Endodermal cell (in vitro differentiated cells): ENCODE results near the gene TNFRSF21. TPM values are rescaled to one million over a fixed set of nuclear protein-coding genes. Genes with fewer than 3 reads are reported as not detected.

Source experiments
- DNase-seq: peaks from one replicate; pipeline ENCODE4 v3.0.0-alpha.2; 2017
- H3K27ac ChIP-seq: 2 replicates; pipeline ENCODE4 v1.5.1; 2013; ENCODE audit warnings: mild to moderate bottlenecking, low read depth, low read length, moderate library complexity
- H3K27me3 ChIP-seq: 2 replicates; pipeline ENCODE4 v1.6.1; 2013; ENCODE audit warnings: mild to moderate bottlenecking, low read length, moderate library complexity; ENCODE audit not compliant: insufficient read depth, control insufficient read depth, poor library complexity, severe bottlenecking
- H3K36me3 ChIP-seq: 2 replicates; pipeline ENCODE4 v1.7.0; 2013; ENCODE audit warnings: mild to moderate bottlenecking, low read length, moderate library complexity; ENCODE audit not compliant: control insufficient read depth, insufficient read depth
- H3K4me1 ChIP-seq: one replicate; pipeline ENCODE4 v1.7.0; 2013; ENCODE audit warnings: low read length; ENCODE audit not compliant: control insufficient read depth, insufficient read depth
- H3K4me3 ChIP-seq: 2 replicates; pipeline ENCODE4 v1.5.1; 2013; ENCODE audit warnings: mild to moderate bottlenecking, low read length, moderate library complexity
- H3K9ac ChIP-seq: 2 replicates; pipeline ENCODE4 v1.6.1; 2013; ENCODE audit warnings: mild to moderate bottlenecking, low read length, moderate library complexity; ENCODE audit not compliant: poor library complexity, severe bottlenecking; ENCODE audit errors: extremely low read depth
- H3K9me3 ChIP-seq: 2 replicates; pipeline ENCODE4 v1.6.1; 2013; ENCODE audit warnings: mild to moderate bottlenecking, low read length, moderate library complexity; ENCODE audit not compliant: control insufficient read depth
- H3K27ac Mint-ChIP-seq: 2 replicates; pipeline ENCODE4 v1.8.0; 2020; ENCODE audit warnings: mixed read lengths
- H3K27me3 Mint-ChIP-seq: 2 replicates; pipeline ENCODE4 v1.8.0; 2021; ENCODE audit warnings: mild to moderate bottlenecking, mixed read lengths; ENCODE audit not compliant: insufficient read depth
- H3K36me3 Mint-ChIP-seq: 2 replicates; pipeline ENCODE4 v1.8.0; 2020; ENCODE audit warnings: low read depth, mixed read lengths
- H3K4me1 Mint-ChIP-seq: 2 replicates; pipeline ENCODE4 v1.8.0; 2020; ENCODE audit warnings: mixed read lengths
- H3K4me3 Mint-ChIP-seq: 2 replicates; pipeline ENCODE4 v1.8.0; 2020; ENCODE audit warnings: mild to moderate bottlenecking, moderate library complexity, mixed read lengths
- H3K9me3 Mint-ChIP-seq: 2 replicates; pipeline ENCODE4 v1.8.0; 2020; ENCODE audit warnings: mild to moderate bottlenecking, mixed read lengths
- CTCF ChIP-seq: fragments of 200-600 bp; sonication (generic); conservative IDR thresholded peaks from 2 replicates; pipeline ENCODE4 v1.5.0; 2021; ENCODE audit warnings: antibody characterized with exemption, mild to moderate bottlenecking
- WGBS, 2 experiments: methylation state at CpG; one replicate each; pipeline versions ENCODE4 v1.1.5 to v1.1.7; 2013; ENCODE audit warnings: missing lambda C conversion rate in 2 of 2, mixed read lengths in 1 of 2; ENCODE audit not compliant: insufficient coverage in 1 of 2, insufficient read length in 1 of 2; 5-methylcytosine and 5-hydroxymethylcytosine counted together
- total RNA-seq, 2 donors: library from RNA; stranded (reverse); fragmentation: NEBNext Ultra II Directional in 1 of 2; extraction: Animal tissue kit (Norgen Biotek cat#: 25700) in 1 of 2; gene quantifications; 2 replicates in 1 of 2; 3 replicates in 1 of 2; pipeline ENCODE4 v1.2.1, GENCODE V29; 2021

The TNFRSF21 gene
- total RNA-seq, 2 donors from 2014 or later = 63.3 to 93.2 TPM

GRCh38 chr6:47221565-47221964 lies 88.1 kb downstream of the TNFRSF21 start:
- 41 to 51% methylated on average over 7 to 9 of the region's 9 CpGs for WGBS, 2 experiments
- DNase-seq = peak; percentile 89
- H3K27ac Mint-ChIP-seq = no peak overlapping the region
- H3K4me3 ChIP-seq = no peak overlapping the region
- peaks cover 3% of the 10 kb centered on the region for H3K36me3 Mint-ChIP-seq
- no peaks in the 10 kb centered on the region for H3K27me3 ChIP-seq
- no peak for TF ChIP-seq CTCF
- H3K4me1 Mint-ChIP-seq = no peaks in the 10 kb centered on the region
- H3K4me3 Mint-ChIP-seq = no peak overlapping the region
- H3K9ac ChIP-seq = no peak overlapping the region
- no peaks in the 10 kb centered on the region for H3K36me3 ChIP-seq
- H3K9me3 Mint-ChIP-seq = peaks cover 9% of the 10 kb centered on the region
- no peaks in the 10 kb centered on the region for H3K9me3 ChIP-seq
- H3K27ac ChIP-seq = no peak overlapping the region
- no peaks in the 10 kb centered on the region for H3K27me3 Mint-ChIP-seq
- no peaks in the 10 kb centered on the region for H3K4me1 ChIP-seq

- TF ChIP-seq CTCF = no peak
- Histone ChIP-seq H3K27ac (no peak overlapping the region), H3K27me3 (no peaks in the 10 kb centered on the region), H3K9ac (no peak overlapping the region), H3K36me3 (no peaks in the 10 kb centered on the region), H3K4me3 (no peak overlapping the region), H3K9me3 (no peaks in the 10 kb centered on the region), H3K4me1 (peaks cover 4% of the 10 kb centered on the region)
- peaks cover 3% of the 10 kb centered on the region for H3K9me3 Mint-ChIP-seq
- WGBS, 2 experiments = 86 to 92% methylated on average over 2 to 6 of the region's 6 CpGs
- H3K4me1 Mint-ChIP-seq = peaks cover 4% of the 10 kb centered on the region
- H3K4me3 Mint-ChIP-seq = no peak overlapping the region
- no peak overlapping the region for H3K27ac Mint-ChIP-seq
- no peaks in the 10 kb centered on the region for H3K36me3 Mint-ChIP-seq
- peaks cover 6% of the 10 kb centered on the region for H3K27me3 Mint-ChIP-seq
- DNase-seq = no peak
Observed at GRCh38 chr6:47209632-47210031, 100.1 kb downstream of the TNFRSF21 start.

- Mint-ChIP-seq H3K36me3 (no peaks in the 10 kb centered on the region), H3K9me3 (peaks cover 3% of the 10 kb centered on the region), H3K27ac (no peak overlapping the region), H3K4me1 (peaks cover 4% of the 10 kb centered on the region), H3K4me3 (no peak overlapping the region), H3K27me3 (peaks cover 11% of the 10 kb centered on the region)
- Histone ChIP-seq H3K27me3 (no peaks in the 10 kb centered on the region), H3K4me1 (peaks cover 4% of the 10 kb centered on the region), H3K36me3 (no peaks in the 10 kb centered on the region), H3K9ac (no peak overlapping the region), H3K4me3 (no peak overlapping the region), H3K9me3 (no peaks in the 10 kb centered on the region), H3K27ac (no peak overlapping the region)
- no peak for TF ChIP-seq CTCF
- 93% methylated on average over 2 of the region's 2 CpGs; no CpG with 5 or more reads in 1 of the 2 experiments for WGBS, 2 experiments
- no peak for DNase-seq
Observed at GRCh38 chr6:47207261-47207660, 102.4 kb downstream of the TNFRSF21 start.
